HepG2 (cell line): Measurements from ENCODE around the gene ORC4. TPM values are rescaled to one million over a fixed set of nuclear protein-coding genes. Genes with fewer than 3 reads are reported as not detected.

Source experiments
- ATAC-seq: fragments of 200-7000 bp; cut with Tn5 transposase; 3 replicates; pipeline ENCODE4 v1.9.1; 2020; ENCODE audit warnings: mild to moderate bottlenecking, moderate library complexity
- BruUV-seq: library from RNA; stranded (reverse); fragments of 400-500 nt; replicated peaks from 2 replicates; lab custom pipeline; 2021; lab: Mats Ljungman, UMichigan
- CTCF ChIA-PET: fragments of 300-600 bp; formaldehyde crosslinking; extraction: SDS; loops from one replicate; lab custom pipeline; 2021; ENCODE audit warnings: low total read pairs, inconsistent platforms, low intra/inter-chr PET ratio; lab: Yijun Ruan, JAX
- POLR2A ChIA-PET: fragments of 350-600 bp; sonication (Branson Sonifier 250); formaldehyde crosslinking; loops from one replicate; lab custom pipeline; 2020; ENCODE audit warnings: antibody characterized with exemption, inconsistent platforms; lab: Yijun Ruan, JAX
- DNase-seq: peaks from one replicate; pipeline ENCODE4 v3.0.0-alpha.2; 2015; ENCODE audit warnings: low spot score
- FAIRE-seq: peaks from 3 replicates; lab custom pipeline; 2011; peaks lifted over from hg19 to GRCh38; lab: Jason Lieb, UNC
- H2AFZ ChIP-seq: one replicate; pipeline ENCODE4 v1.6.1; 2011; ENCODE audit warnings: low read length, inconsistent platforms
- H3K27ac ChIP-seq: fragments of 300-600 bp; 3 replicates; pipeline ENCODE4 v1.8.0; 2011; ENCODE audit warnings: mixed run types, mild to moderate bottlenecking, mixed read lengths, low read length, inconsistent platforms; ENCODE audit not compliant: insufficient read depth; ENCODE audit errors: extremely low read length
- H3K27me3 ChIP-seq, 2 experiments: fragments of 200-600 bp in 1 of 2; 2 replicates in 1 of 2; 3 replicates in 1 of 2; pipeline versions ENCODE4 v1.6.0 to v1.8.0; 2011; ENCODE audit warnings: low read length in 2 of 2, mild to moderate bottlenecking in 2 of 2, moderate library complexity in 2 of 2, inconsistent platforms in 1 of 2; ENCODE audit not compliant: insufficient read depth in 2 of 2, control insufficient read depth in 1 of 2
- H3K36me3 ChIP-seq, 2 experiments: fragments of 200-600 bp in 1 of 2; replicated peaks in 1 of 2; 2 replicates in 1 of 2; 3 replicates in 1 of 2; pipeline versions ENCODE4 v1.5.1 to v1.8.0; 2011; ENCODE audit warnings: low read length in 2 of 2, inconsistent platforms in 1 of 2; ENCODE audit not compliant: insufficient read depth in 2 of 2, control insufficient read depth in 1 of 2
- H3K4me1 ChIP-seq: 2 replicates; pipeline ENCODE4 v1.5.1; 2012; ENCODE audit warnings: low read length, inconsistent platforms; ENCODE audit not compliant: insufficient read depth
- H3K4me2 ChIP-seq: 2 replicates; pipeline ENCODE4 v1.6.0; 2011; ENCODE audit warnings: low read depth, low read length, inconsistent platforms
- H3K4me3 ChIP-seq, 3 experiments: fragments of 200-600 bp in 1 of 3; sonication (generic), shearing (Covaris generic) in 1 of 3; replicated peaks in 1 of 3; 2 replicates each; pipeline ENCODE4 v1.5.1; 2011 to 2016; ENCODE audit warnings: low read length in 3 of 3, inconsistent platforms in 2 of 3, low read depth in 2 of 3, mild to moderate bottlenecking in 2 of 3, control low read depth in 1 of 3, mixed read lengths in 1 of 3; ENCODE audit not compliant: insufficient read depth in 1 of 3
- H3K79me2 ChIP-seq: one replicate; pipeline ENCODE4 v1.6.1; 2011; ENCODE audit warnings: low read length, inconsistent platforms; ENCODE audit not compliant: insufficient read depth
- H3K9ac ChIP-seq: 2 replicates; pipeline ENCODE4 v1.6.0; 2011; ENCODE audit warnings: mild to moderate bottlenecking, low read depth, low read length, inconsistent platforms; ENCODE audit not compliant: insufficient read depth
- H3K9me3 ChIP-seq: 2 replicates; pipeline ENCODE4 v1.5.1; 2012; ENCODE audit warnings: mild to moderate bottlenecking, low read length
- H4K20me1 ChIP-seq: 2 replicates; pipeline ENCODE4 v1.6.0; 2011; ENCODE audit warnings: inconsistent platforms, mild to moderate bottlenecking, low read length, moderate library complexity; ENCODE audit not compliant: insufficient read depth
- CHD4 ChIP-seq: fragments of 200-600 bp; sonication (generic); IDR thresholded peaks from 2 replicates; pipeline ENCODE4 v1.7.0; 2017; ENCODE audit warnings: mild to moderate bottlenecking, low read length, borderline replicate concordance
- DR1 ChIP-seq: sonication (generic); formaldehyde crosslinking; IDR thresholded peaks from 2 replicates; pipeline ENCODE4 v1.8.0; 2021; ENCODE audit warnings: mild to moderate bottlenecking, missing genetic modification reagents, inconsistent platforms
- FOSL2 ChIP-seq: sonication (generic); formaldehyde crosslinking; IDR thresholded peaks from 2 replicates; pipeline ENCODE4 v1.4.0; 2020; ENCODE audit warnings: missing genetic modification reagents
- KDM4B ChIP-seq: sonication (generic); formaldehyde crosslinking; IDR thresholded peaks from 2 replicates; pipeline ENCODE4 v1.4.0; 2020; ENCODE audit warnings: missing genetic modification reagents
- MBNL3 ChIP-seq: fragments of 250-450 bp; sonication (Bioruptor Pico); conservative IDR thresholded peaks from 2 replicates; pipeline ENCODE4 v1.8.0; 2022; ENCODE audit warnings: mild to moderate bottlenecking, inconsistent platforms
- MYC ChIP-seq: sonication (generic); formaldehyde crosslinking; IDR thresholded peaks from 2 replicates; pipeline ENCODE4 v1.9.0; 2021; ENCODE audit warnings: missing genetic modification reagents, borderline replicate concordance
- ZNF766 ChIP-seq: sonication (generic); formaldehyde crosslinking; IDR thresholded peaks from 2 replicates; pipeline ENCODE4 v1.5.0; 2020; ENCODE audit warnings: missing genetic modification reagents, borderline replicate concordance
- WGBS: methylation state at CpG from one replicate; pipeline ENCODE4 v1.1.6; 2017; ENCODE audit warnings: low lambda C conversion rate; 5-methylcytosine and 5-hydroxymethylcytosine counted together
- in situ Hi-C: cut with HindIII; loops from 2 replicates; pipeline ENCODE4 v1.10.0; 2017; ENCODE audit warnings: low pct_unique_long_range_greater_than_20kb; ENCODE audit not compliant: extremely low pct_ligation_motif_present
- intact Hi-C: fragments of 100-400 bp; cut with micrococcal nuclease; formaldehyde crosslinking; loops from one replicate; pipeline ENCODE4 v1.10.0; 2022; ENCODE audit not compliant: unreplicated experiment
- polyA plus RNA-seq, 8 experiments: library from polyadenylated mRNA; depleted of rRNA in 3 of 8; stranded (reverse) in 7 of 8; unstranded in 1 of 8; fragments of >200 nt; fragmentation: Illumina TruSeq in 4 of 8; extraction: Trizol in 4 of 8; gene quantifications; 2 replicates each; pipeline versions ENCODE4 v1.2.1 to v1.2.3, GENCODE V29; 2011 to 2016; ENCODE audit warnings: low read depth in 4 of 8, missing spikeins in 1 of 8, mixed read lengths in 1 of 8; ENCODE audit not compliant: insufficient read depth in 1 of 8
- total RNA-seq, 5 experiments: library from RNA; depleted of rRNA; stranded (reverse); fragments of >200 nt; fragmentation: Illumina TruSeq; extraction: Trizol; gene quantifications; 2 replicates each; pipeline ENCODE4 v1.2.3, GENCODE V29; 2016; ENCODE audit warnings: low read depth in 1 of 5
- TF ChIP-seq, protein P1 (sequence below): sonication (generic); formaldehyde crosslinking; IDR thresholded peaks from 2 replicates; pipeline ENCODE4 v1.4.0; 2020; ENCODE audit warnings: low read depth, mild to moderate bottlenecking, missing genetic modification reagents
- TF ChIP-seq, protein P2 (sequence below): sonication (generic); formaldehyde crosslinking; IDR thresholded peaks from 2 replicates; pipeline ENCODE4 v1.8.0; 2022; ENCODE audit warnings: mild to moderate bottlenecking, missing genetic modification reagents; ENCODE audit not compliant: insufficient replicate concordance
- TF ChIP-seq, protein P3 (sequence below): IDR thresholded peaks from 2 replicates; pipeline ENCODE4 v1.6.1; 2016; ENCODE audit warnings: low read depth, missing genetic modification reagents, missing compliant biosample characterization

ORC4 gene
- total and polyA plus RNA-seq, 2 of the 13 experiments (the other 11 are each of a cell fraction or from before 2014, with no cell fraction given), result 28.6 to 84.8 TPM

DNA sequence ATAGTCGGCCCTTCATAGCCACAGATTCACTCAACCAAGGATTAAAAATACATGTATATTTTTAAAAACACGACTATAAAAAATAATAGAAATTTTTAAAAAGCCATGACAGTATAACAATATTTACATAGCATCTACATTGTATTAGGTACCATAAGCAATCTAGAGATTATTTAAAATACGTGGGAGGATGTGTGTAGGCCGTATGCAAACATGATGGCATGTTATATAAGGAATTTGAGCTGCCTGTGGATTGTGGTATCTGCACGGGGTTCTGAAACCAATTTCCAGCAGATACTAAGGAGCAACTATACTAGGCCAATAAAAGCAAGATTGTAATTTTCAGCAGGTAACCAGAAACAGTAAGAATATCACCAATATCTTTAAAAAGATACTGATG, 5.9 kb downstream of the ORC4 start:
- Histone ChIP-seq H3K4me1 (peaks cover 28% of the 10 kb centered on the region), H3K79me2 (peaks cover 98% of the 10 kb centered on the region), H2AFZ (no peak overlapping the region), H3K9ac (no peak overlapping the region), H3K9me3 (no peaks in the 10 kb centered on the region), H3K27ac (no peak overlapping the region), H3K36me3 (peaks cover 0 to 5% of the 10 kb centered on the region in 2 experiments; a peak in 1 of 5 replicates), H3K27me3 (no peaks in the 10 kb centered on the region), H3K4me3 (no peak overlapping the region), H3K4me2 (no peak overlapping the region)
- CTCF ChIA-PET, result no interaction called here
- no TSS peak for BruUV-seq
- FAIRE-seq (no peak), ATAC-seq (no peak), DNase-seq (no peak)
- 92% methylated on average over 5 of the region's 5 CpGs for WGBS
- intact Hi-C loops, result no loop called here
- TF ChIP-seq, protein P1, sequence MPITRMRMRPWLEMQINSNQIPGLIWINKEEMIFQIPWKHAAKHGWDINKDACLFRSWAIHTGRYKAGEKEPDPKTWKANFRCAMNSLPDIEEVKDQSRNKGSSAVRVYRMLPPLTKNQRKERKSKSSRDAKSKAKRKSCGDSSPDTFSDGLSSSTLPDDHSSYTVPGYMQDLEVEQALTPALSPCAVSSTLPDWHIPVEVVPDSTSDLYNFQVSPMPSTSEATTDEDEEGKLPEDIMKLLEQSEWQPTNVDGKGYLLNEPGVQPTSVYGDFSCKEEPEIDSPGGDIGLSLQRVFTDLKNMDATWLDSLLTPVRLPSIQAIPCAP (CRISPR knock-in tag), result no peak
- TF ChIP-seq, all 625 proteins: peak for 0
- in situ Hi-C loops, result no loop called here
- POLR2A ChIA-PET, result no interaction called here
- H4K20me1 ChIP-seq, result peaks cover 57% of the 10 kb centered on the region

DNA sequence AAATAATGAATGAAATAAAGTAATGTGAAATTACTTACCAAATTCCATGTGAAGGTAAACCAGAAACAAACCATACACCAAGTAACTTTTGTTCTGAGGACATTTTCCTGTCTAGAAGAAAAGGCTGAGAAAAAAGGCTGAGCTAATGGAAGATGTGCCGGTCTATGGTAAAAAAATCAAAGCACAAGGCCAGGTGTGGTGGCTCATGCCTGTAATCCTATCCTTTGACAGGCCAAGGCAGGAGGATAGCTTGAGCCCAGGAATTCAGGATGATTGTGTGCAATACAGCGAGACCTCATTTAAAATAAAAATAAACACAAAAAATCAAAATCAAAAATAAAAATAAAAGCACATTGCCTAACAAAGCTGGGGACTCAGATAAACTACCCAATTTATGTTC, 6.7 kb downstream of the ORC4 start:
- POLR2A ChIA-PET, result no interaction called here
- no peak overlapping the region for H2AFZ ChIP-seq
- WGBS, result 100% methylated on average over 2 of the region's 2 CpGs
- TF ChIP-seq, protein P2, sequence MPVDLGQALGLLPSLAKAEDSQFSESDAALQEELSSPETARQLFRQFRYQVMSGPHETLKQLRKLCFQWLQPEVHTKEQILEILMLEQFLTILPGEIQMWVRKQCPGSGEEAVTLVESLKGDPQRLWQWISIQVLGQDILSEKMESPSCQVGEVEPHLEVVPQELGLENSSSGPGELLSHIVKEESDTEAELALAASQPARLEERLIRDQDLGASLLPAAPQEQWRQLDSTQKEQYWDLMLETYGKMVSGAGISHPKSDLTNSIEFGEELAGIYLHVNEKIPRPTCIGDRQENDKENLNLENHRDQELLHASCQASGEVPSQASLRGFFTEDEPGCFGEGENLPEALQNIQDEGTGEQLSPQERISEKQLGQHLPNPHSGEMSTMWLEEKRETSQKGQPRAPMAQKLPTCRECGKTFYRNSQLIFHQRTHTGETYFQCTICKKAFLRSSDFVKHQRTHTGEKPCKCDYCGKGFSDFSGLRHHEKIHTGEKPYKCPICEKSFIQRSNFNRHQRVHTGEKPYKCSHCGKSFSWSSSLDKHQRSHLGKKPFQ (CRISPR knock-in tag), result no peak
- TF ChIP-seq KDM4B (CRISPR knock-in tag), result no peak
- TF ChIP-seq FOSL2, result no peak
- no peak for TF ChIP-seq MBNL3
- TF ChIP-seq ZNF766 (CRISPR knock-in tag), result no peak
- TF ChIP-seq, protein P3, sequence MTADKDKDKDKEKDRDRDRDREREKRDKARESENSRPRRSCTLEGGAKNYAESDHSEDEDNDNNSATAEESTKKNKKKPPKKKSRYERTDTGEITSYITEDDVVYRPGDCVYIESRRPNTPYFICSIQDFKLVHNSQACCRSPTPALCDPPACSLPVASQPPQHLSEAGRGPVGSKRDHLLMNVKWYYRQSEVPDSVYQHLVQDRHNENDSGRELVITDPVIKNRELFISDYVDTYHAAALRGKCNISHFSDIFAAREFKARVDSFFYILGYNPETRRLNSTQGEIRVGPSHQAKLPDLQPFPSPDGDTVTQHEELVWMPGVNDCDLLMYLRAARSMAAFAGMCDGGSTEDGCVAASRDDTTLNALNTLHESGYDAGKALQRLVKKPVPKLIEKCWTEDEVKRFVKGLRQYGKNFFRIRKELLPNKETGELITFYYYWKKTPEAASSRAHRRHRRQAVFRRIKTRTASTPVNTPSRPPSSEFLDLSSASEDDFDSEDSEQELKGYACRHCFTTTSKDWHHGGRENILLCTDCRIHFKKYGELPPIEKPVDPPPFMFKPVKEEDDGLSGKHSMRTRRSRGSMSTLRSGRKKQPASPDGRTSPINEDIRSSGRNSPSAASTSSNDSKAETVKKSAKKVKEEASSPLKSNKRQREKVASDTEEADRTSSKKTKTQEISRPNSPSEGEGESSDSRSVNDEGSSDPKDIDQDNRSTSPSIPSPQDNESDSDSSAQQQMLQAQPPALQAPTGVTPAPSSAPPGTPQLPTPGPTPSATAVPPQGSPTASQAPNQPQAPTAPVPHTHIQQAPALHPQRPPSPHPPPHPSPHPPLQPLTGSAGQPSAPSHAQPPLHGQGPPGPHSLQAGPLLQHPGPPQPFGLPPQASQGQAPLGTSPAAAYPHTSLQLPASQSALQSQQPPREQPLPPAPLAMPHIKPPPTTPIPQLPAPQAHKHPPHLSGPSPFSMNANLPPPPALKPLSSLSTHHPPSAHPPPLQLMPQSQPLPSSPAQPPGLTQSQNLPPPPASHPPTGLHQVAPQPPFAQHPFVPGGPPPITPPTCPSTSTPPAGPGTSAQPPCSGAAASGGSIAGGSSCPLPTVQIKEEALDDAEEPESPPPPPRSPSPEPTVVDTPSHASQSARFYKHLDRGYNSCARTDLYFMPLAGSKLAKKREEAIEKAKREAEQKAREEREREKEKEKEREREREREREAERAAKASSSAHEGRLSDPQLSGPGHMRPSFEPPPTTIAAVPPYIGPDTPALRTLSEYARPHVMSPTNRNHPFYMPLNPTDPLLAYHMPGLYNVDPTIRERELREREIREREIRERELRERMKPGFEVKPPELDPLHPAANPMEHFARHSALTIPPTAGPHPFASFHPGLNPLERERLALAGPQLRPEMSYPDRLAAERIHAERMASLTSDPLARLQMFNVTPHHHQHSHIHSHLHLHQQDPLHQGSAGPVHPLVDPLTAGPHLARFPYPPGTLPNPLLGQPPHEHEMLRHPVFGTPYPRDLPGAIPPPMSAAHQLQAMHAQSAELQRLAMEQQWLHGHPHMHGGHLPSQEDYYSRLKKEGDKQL (CRISPR knock-in tag), result no peak
- TF ChIP-seq CHD4, result no peak
- no peak for TF ChIP-seq MYC
- no peak for TF ChIP-seq DR1 (CRISPR knock-in tag)

More for the DNA sequence above, 6.7 kb downstream of the ORC4 start:
- Histone ChIP-seq H3K4me1 (peaks cover 28% of the 10 kb centered on the region), H3K79me2 (peaks cover 98% of the 10 kb centered on the region), H3K36me3 (peaks cover 0 to 5% of the 10 kb centered on the region in 2 experiments; a peak in 1 of 5 replicates), H3K4me3 (no peak overlapping the region), H3K27me3 (no peaks in the 10 kb centered on the region), H3K4me2 (no peak overlapping the region), H3K9me3 (no peaks in the 10 kb centered on the region), H3K9ac (no peak overlapping the region), H4K20me1 (peaks cover 54% of the 10 kb centered on the region), H3K27ac (no peak overlapping the region)
- intact Hi-C loops, result no loop called here
- CTCF ChIA-PET, result no interaction called here
- ATAC-seq, result no peak
- DNase-seq, result no peak
- no peak for FAIRE-seq
- in situ Hi-C loops, result no loop called here
- BruUV-seq, result no TSS peak
